NCI-H69 (cell line): Measurements from ENCODE around the gene ZNF43.
"Not testable (repeated sequence)": the region's sequence is repeated elsewhere in the genome, so short reads cannot be mapped to it uniquely, and the experiment has no call there.

Source experiments
- DNase-seq: peaks from one replicate; lab custom pipeline; 2025; lab: John Stamatoyannopoulos, UW

Gene ZNF43

DNA sequence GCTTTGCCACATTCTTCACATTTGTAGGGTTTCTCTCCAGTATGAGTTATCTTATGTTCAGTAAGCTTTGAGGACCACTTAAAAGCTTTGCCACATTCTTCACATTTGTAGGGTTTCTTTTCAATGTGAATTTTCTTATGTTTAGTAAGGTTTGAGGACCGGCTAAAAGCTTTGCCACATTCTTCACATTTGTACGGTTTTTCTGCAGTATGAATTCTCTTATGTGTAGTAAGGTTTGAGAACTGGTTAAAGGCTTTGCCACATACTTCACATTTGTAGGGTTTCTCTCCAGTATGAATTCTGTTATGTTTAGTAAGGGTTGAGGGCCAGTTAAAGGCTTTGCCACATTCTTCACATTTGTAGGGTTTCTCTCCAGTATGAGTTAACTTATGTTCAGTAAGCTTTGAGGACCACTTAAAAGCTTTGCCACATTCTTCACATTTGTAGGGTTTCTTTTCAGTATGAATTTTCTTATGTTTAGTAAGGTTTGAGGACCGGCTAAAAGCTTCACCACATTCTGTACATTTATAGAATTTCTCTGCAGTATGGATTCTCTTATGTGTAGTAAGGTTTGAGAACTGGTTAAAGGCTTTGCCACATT is 27.5 kb downstream of the ZNF43 start:
- DNase-seq: not testable (repeated sequence)

DNA sequence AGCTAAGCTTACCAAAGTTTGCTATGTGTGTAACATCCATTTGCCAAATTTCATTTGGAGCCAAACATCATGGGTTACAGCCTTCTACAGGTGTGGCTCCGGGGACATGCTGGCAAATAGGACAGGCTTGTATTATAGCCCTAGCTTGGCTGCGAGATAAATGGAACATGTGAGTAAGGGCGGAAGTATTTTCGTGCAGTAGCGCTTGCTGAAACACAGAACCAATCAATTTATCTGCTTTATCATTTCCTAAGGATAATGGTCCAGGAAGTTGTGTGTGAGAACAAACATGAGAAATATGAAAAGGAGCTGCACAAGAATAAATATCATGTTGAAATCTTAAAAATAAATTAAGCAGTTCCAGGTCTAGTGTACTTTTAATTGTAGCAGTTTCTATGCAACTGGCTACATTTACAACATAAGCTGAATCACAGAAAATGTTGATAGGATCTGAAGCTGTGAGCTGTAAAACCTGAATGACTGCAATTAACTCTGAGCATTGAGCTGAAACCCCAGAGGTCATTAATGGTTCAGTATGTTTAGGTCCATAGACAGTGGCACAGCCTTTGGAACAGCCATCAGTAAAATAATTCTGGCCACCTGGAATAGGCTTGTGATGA is 46.4 kb downstream of the ZNF43 start:
- peak; percentile 43 for DNase-seq

DNA sequence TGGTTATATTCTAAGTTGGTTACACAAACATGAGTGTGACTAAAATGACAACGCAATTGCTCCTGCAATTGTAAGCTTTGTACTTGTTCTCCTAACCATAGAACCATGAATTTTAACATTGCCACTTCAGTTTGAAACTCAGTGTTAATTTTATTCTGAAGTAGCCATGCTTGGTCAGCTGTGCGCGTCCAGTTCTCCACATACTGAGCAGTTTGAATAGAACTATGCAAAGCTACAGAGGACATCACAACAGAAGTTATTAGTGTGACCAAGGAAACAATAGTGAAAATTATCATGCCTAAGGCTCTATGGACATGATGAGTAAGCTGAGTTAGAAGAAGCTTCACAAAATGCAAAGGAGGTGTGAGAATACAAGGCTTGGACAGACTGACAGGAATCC is 49.0 kb downstream of the ZNF43 start:
- DNase-seq: no peak

GRCh38 chr19:21775792-21776191 is 60.2 kb downstream of the ZNF43 start:
- not testable (repeated sequence) for DNase-seq

DNA sequence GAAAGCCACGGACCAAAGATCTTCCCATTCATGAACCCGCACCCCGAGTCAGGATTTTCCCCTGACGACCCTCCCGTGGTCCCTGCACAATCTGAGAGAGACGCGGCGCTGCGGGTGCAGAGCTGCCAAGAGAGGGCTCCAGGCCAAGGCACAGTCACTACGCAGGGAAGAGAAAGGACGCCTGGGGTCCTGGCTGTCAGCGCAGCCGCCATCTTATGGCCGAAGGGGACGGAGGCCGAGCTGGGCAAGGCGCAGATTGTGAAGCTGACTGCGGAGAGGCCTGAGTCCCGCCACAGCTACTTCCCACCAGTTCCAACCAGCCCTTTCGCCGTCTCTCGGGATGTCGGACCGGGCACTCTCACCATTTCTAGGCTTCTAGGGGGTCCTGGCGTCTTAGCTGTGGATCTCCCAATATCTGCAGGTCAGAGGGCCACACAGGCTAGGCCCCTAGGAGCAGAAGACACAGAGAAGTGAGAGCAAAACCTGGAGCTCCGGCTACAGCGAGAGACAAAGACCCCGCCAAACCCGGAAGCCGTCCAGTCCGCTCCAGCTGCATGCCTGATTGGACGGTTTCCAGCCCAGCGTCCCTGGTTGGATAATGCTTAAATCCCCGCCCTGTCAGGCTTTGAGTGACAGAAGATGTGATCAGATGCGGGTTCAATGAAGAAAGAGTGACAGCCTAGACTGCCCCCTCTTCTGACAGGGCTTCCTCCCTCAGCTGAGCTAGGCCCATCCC is 68.7 kb downstream of the ZNF43 start, which contains the start of gene ZNF100:
Gene ZNF100, minus strand, starts transcription at position 515 of the 736 bp plus-strand sequence. Its CDS starts 150 bp downstream, at position 365.
- peak; percentile 99 for DNase-seq

GRCh38 chr19:21766705-21767064 is 69.3 kb downstream of the ZNF43 start:
- not testable (repeated sequence) for DNase-seq

DNA sequence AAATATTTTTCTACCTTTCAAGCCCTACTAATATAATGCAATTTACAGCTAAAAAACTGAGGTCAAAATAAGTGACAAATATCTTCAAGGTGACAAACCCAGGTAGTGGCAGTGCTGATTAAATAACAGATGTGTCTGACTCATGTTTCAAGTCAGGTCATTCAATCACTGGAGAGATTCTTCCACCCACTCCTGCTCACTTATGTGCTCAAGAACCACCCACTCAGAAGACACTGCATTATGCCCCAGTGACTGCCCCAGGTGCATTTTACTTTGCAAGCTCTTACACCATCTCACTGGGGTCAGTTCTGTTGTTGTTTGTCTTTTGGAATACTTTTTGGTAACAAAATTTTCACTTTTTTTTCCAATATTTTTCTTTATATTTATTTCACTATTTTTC is 70.8 kb downstream of the ZNF43 start:
- peak; percentile 17 for DNase-seq

GRCh38 chr19:21761547-21761946 is 74.4 kb downstream of the ZNF43 start:
- DNase-seq: not testable (repeated sequence)

DNA sequence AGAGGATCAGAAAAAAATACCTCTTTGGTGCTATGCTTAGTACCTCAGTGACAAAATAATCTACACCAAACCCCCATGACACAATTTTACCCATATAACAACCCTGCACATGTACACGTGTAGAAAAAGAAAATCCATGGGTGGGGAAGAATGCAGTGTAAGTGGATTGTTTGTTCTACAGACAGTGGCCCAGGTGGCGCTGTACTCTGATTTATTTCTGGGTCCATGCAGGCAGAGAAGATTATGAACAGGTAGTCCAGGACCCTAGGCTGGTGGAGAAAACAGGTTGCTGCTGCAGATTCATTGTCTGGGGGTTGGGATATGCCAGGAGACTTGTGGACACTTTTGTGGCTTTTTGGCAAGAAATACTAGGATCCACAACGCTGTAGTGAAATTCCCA is 77.7 kb downstream of the ZNF43 start:
- DNase-seq: no peak

DNA sequence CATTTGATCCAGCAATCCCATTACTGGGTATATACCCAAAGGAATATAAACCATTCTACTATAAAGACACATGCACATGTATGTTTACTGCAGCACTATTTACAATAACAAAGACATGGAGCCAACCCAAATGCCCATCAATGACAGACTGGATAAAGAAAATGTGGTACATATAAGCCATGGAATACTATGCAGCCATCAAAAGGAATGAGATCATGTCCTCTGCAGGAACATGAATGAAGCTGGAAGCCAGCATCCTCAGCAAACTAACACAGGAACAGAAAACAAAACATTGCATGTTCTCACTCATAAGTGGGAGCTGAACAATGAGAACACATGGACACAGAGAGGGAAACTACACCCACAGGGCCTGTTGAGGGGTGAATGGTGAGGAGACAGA is 80.4 kb downstream of the ZNF43 start:
- not testable (repeated sequence) for DNase-seq
